ENCODE measurements around the gene TTC7B. TPM values are rescaled to one million over a fixed set of nuclear protein-coding genes. Genes with fewer than 3 reads are reported as not detected.

TTC7B gene
- total and polyA plus RNA-seq, 4 donors = 23.1 to 85.0 (median 54.6) TPM

DNA sequence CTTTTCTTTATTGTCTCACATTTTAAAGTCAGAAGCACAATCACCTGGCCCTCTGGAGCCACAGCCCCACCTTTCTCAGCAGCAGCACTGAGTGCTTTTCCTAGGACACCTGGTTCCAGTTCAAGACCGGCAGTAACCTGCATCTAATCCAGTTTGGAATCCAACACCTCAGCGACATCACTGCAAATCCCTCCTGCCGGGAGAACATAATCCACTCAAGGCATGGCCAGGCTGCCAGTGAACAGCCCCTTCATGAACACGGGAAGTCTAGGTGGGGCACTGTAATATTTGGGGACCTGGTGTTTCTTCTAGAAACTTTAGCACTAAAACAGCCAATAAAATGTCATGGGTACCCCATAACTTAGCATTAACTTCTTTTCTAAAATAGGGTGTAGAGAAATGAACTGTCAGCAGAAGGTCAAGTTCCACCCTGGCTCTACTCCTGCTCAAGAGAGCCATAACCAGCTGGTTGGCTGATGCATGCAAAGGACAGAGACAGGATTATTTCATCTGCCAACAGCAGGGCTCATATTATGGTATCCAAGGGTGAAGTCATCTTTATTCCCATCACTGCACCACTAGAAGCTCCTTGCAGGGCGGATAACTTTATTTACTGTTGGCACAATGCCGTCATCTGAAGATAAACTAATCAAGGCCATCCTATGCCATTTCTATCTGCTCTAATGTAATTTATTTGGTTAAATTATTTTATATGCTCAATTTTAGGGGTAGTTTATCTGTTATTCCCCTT lies 76.7 kb downstream of the TTC7B start:
- WGBS (ENCODE audit: insufficient coverage) = 67% methylated on average over 1 of the region's 6 CpGs
- Histone ChIP-seq H3K27me3 (ENCODE audit: control insufficient read depth, insufficient read depth, low read length) (no peaks in the 10 kb centered on the region), H3K4me1 (ENCODE audit: control insufficient read depth, insufficient read depth, low read length) (peaks cover 6% of the 10 kb centered on the region), H3K27ac (ENCODE audit: low read depth, low read length) (no peak overlapping the region), H3K4me3 (ENCODE audit: low read depth, low read length) (no peak overlapping the region), H3K9me3 (ENCODE audit: control insufficient read depth, insufficient read depth, low read length) (no peaks in the 10 kb centered on the region), H3K36me3 (ENCODE audit: control insufficient read depth, insufficient read depth, low read length) (peaks cover 11% of the 10 kb centered on the region)
- DNase-seq (ENCODE audit: low read depth in 4 of 6, low spot score in 6 of 6) = no peak

GRCh38 chr14:90733139-90733808 lies 83.0 kb downstream of the TTC7B start:
- Histone ChIP-seq H3K4me1 (ENCODE audit: control insufficient read depth, insufficient read depth, low read length) (peaks cover 13% of the 10 kb centered on the region), H3K36me3 (ENCODE audit: control insufficient read depth, insufficient read depth, low read length) (peaks cover 2% of the 10 kb centered on the region), H3K27me3 (ENCODE audit: control insufficient read depth, insufficient read depth, low read length) (no peaks in the 10 kb centered on the region), H3K27ac (ENCODE audit: low read depth, low read length) (no peak overlapping the region), H3K9me3 (ENCODE audit: control insufficient read depth, insufficient read depth, low read length) (no peaks in the 10 kb centered on the region), H3K4me3 (ENCODE audit: low read depth, low read length) (no peak overlapping the region)
- 75% methylated on average over 8 of the region's 16 CpGs for WGBS (ENCODE audit: insufficient coverage)
- peak in 1 of 6 donors; percentile 38 for DNase-seq (ENCODE audit: low read depth in 4 of 6, low spot score in 6 of 6)

GRCh38 chr14:90732718-90733117 lies 83.5 kb downstream of the TTC7B start:
- no peaks in the 10 kb centered on the region for H3K9me3 ChIP-seq (ENCODE audit: control insufficient read depth, insufficient read depth, low read length)
- H3K27me3 ChIP-seq (ENCODE audit: control insufficient read depth, insufficient read depth, low read length) = no peaks in the 10 kb centered on the region
- H3K36me3 ChIP-seq (ENCODE audit: control insufficient read depth, insufficient read depth, low read length) = peaks cover 7% of the 10 kb centered on the region
- H3K4me1 ChIP-seq (ENCODE audit: control insufficient read depth, insufficient read depth, low read length) = peaks cover 13% of the 10 kb centered on the region
- no peak overlapping the region for H3K4me3 ChIP-seq (ENCODE audit: low read depth, low read length)
- no peak for DNase-seq (ENCODE audit: low read depth in 4 of 6, low spot score in 6 of 6)
- no peak overlapping the region for H3K27ac ChIP-seq (ENCODE audit: low read depth, low read length)
- 84% methylated on average over 6 of the region's 7 CpGs for WGBS (ENCODE audit: insufficient coverage)

DNA sequence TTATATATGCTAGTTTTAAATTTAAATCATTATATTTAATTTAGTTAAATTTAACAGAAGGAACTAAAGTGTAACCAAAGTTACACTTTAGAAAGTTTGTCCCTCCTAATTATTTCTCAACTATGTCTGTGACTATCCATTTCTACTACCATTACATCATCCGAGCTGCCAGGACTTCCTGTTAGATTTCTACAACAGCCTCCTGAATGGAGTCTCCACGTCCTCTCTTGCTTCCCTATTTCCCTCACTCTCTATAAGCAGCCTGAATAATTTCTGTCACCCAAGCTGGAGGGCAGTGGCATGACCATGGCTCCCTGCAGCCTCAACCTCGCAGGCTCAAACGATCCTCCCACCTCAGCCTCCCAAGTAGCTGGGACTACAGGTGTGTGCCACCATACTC lies 84.1 kb downstream of the TTC7B start:
- no peak for DNase-seq (ENCODE audit: low read depth in 4 of 6, low spot score in 6 of 6)
- 94% methylated on average over 2 of the region's 4 CpGs for WGBS (ENCODE audit: insufficient coverage)
- no peak overlapping the region for H3K27ac ChIP-seq (ENCODE audit: low read depth, low read length)
- H3K36me3 ChIP-seq (ENCODE audit: control insufficient read depth, insufficient read depth, low read length) = peaks cover 7% of the 10 kb centered on the region
- H3K4me1 ChIP-seq (ENCODE audit: control insufficient read depth, insufficient read depth, low read length) = peaks cover 13% of the 10 kb centered on the region
- no peak overlapping the region for H3K4me3 ChIP-seq (ENCODE audit: low read depth, low read length)
- no peaks in the 10 kb centered on the region for H3K9me3 ChIP-seq (ENCODE audit: control insufficient read depth, insufficient read depth, low read length)
- H3K27me3 ChIP-seq (ENCODE audit: control insufficient read depth, insufficient read depth, low read length) = no peaks in the 10 kb centered on the region

GRCh38 chr14:90731487-90731886 lies 84.7 kb downstream of the TTC7B start:
- 94% methylated on average over 8 of the region's 11 CpGs for WGBS (ENCODE audit: insufficient coverage)
- Histone ChIP-seq H3K4me3 (ENCODE audit: low read depth, low read length) (no peak overlapping the region), H3K4me1 (ENCODE audit: control insufficient read depth, insufficient read depth, low read length) (peaks cover 20% of the 10 kb centered on the region), H3K27me3 (ENCODE audit: control insufficient read depth, insufficient read depth, low read length) (no peaks in the 10 kb centered on the region), H3K27ac (ENCODE audit: low read depth, low read length) (no peak overlapping the region), H3K9me3 (ENCODE audit: control insufficient read depth, insufficient read depth, low read length) (no peaks in the 10 kb centered on the region), H3K36me3 (ENCODE audit: control insufficient read depth, insufficient read depth, low read length) (peaks cover 7% of the 10 kb centered on the region)
- no peak for DNase-seq (ENCODE audit: low read depth in 4 of 6, low spot score in 6 of 6)

- Histone ChIP-seq H3K9me3 (ENCODE audit: control insufficient read depth, insufficient read depth, low read length) (no peaks in the 10 kb centered on the region), H3K4me3 (ENCODE audit: low read depth, low read length) (no peak overlapping the region), H3K36me3 (ENCODE audit: control insufficient read depth, insufficient read depth, low read length) (peaks cover 7% of the 10 kb centered on the region), H3K4me1 (ENCODE audit: control insufficient read depth, insufficient read depth, low read length) (peaks cover 28% of the 10 kb centered on the region), H3K27ac (ENCODE audit: low read depth, low read length) (no peak overlapping the region), H3K27me3 (ENCODE audit: control insufficient read depth, insufficient read depth, low read length) (no peaks in the 10 kb centered on the region)
- WGBS (ENCODE audit: insufficient coverage) = 96% methylated on average over 7 of the region's 9 CpGs
- no peak for DNase-seq (ENCODE audit: low read depth in 4 of 6, low spot score in 6 of 6)
These were observed 85.9 kb downstream of the TTC7B start for GRCh38 chr14:90730206-90730766.

- DNase-seq (ENCODE audit: low read depth in 4 of 6, low spot score in 6 of 6) = peak in 1 of 6 donors; percentile 30
- H3K4me3 ChIP-seq (ENCODE audit: low read depth, low read length) = no peak overlapping the region
- no peak overlapping the region for H3K27ac ChIP-seq (ENCODE audit: low read depth, low read length)
- H3K36me3 ChIP-seq (ENCODE audit: control insufficient read depth, insufficient read depth, low read length) = peaks cover 7% of the 10 kb centered on the region
- peaks cover 28% of the 10 kb centered on the region for H3K4me1 ChIP-seq (ENCODE audit: control insufficient read depth, insufficient read depth, low read length)
- no peaks in the 10 kb centered on the region for H3K27me3 ChIP-seq (ENCODE audit: control insufficient read depth, insufficient read depth, low read length)
- H3K9me3 ChIP-seq (ENCODE audit: control insufficient read depth, insufficient read depth, low read length) = no peaks in the 10 kb centered on the region
- 33% methylated on average over 3 of the region's 5 CpGs for WGBS (ENCODE audit: insufficient coverage)
These were observed 87.3 kb downstream of the TTC7B start for GRCh38 chr14:90728951-90729350.

- Histone ChIP-seq H3K27ac (ENCODE audit: low read depth, low read length) (no peak overlapping the region), H3K9me3 (ENCODE audit: control insufficient read depth, insufficient read depth, low read length) (no peaks in the 10 kb centered on the region), H3K4me1 (ENCODE audit: control insufficient read depth, insufficient read depth, low read length) (peaks cover 28% of the 10 kb centered on the region), H3K4me3 (ENCODE audit: low read depth, low read length) (no peak overlapping the region), H3K27me3 (ENCODE audit: control insufficient read depth, insufficient read depth, low read length) (no peaks in the 10 kb centered on the region), H3K36me3 (ENCODE audit: control insufficient read depth, insufficient read depth, low read length) (peaks cover 10% of the 10 kb centered on the region)
- DNase-seq (ENCODE audit: low read depth in 4 of 6, low spot score in 6 of 6) = no peak
- WGBS (ENCODE audit: insufficient coverage) = 96% methylated on average over 4 of the region's 13 CpGs
These were observed 89.1 kb downstream of the TTC7B start for GRCh38 chr14:90727082-90727481.

DNA sequence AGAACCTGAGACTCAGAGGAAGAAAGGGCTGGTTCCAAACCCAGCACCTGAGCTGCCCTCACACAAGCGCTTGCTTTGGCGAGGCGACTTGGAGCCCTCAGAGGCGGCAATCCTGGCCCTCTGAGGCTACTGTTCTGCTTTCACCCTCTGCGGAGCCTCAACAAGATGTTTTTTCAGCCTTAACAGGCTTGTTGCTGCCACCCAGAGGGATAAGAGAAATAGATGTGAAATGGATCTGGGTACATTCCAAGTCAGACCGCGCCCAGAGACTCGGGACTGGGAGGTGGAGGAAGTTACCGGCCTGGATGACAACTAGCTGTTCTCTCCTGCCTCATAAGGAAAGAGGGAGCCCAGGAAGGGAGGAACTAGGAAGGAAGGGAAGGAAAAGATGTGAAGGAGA lies 89.6 kb downstream of the TTC7B start:
- Histone ChIP-seq H3K27me3 (ENCODE audit: control insufficient read depth, insufficient read depth, low read length) (no peaks in the 10 kb centered on the region), H3K36me3 (ENCODE audit: control insufficient read depth, insufficient read depth, low read length) (peaks cover 10% of the 10 kb centered on the region), H3K9me3 (ENCODE audit: control insufficient read depth, insufficient read depth, low read length) (no peaks in the 10 kb centered on the region), H3K4me1 (ENCODE audit: control insufficient read depth, insufficient read depth, low read length) (peaks cover 28% of the 10 kb centered on the region), H3K4me3 (ENCODE audit: low read depth, low read length) (no peak overlapping the region), H3K27ac (ENCODE audit: low read depth, low read length) (peak overlapping the region; percentile 25)
- DNase-seq (ENCODE audit: low read depth in 4 of 6, low spot score in 6 of 6) = peak in 5 of 6 donors; percentile 32 to 91 (median 67)
- WGBS (ENCODE audit: insufficient coverage) = 10% methylated on average over 8 of the region's 9 CpGs
